Osteocyte (in vitro differentiated cells): ENCODE results near the gene ZNF275. TPM values are rescaled to one million over a fixed set of nuclear protein-coding genes. Genes with fewer than 3 reads are reported as not detected.
A peak's percentile ranks its signal among the peaks of the same experiment; 100 is the strongest.

Experiments
- DNase-seq: peaks from one replicate; pipeline ENCODE4 v3.0.0; 2021; ENCODE audit warnings: mixed read lengths; ENCODE audit not compliant: unreplicated experiment; ENCODE audit errors: extremely low spot score
- H3K27ac Mint-ChIP-seq: one replicate; pipeline ENCODE4 v1.8.0; 2021; ENCODE audit warnings: mild to moderate bottlenecking, mixed read lengths; ENCODE audit not compliant: unreplicated experiment
- H3K27me3 Mint-ChIP-seq: one replicate; pipeline ENCODE4 v1.8.0; 2021; ENCODE audit warnings: mixed read lengths; ENCODE audit not compliant: unreplicated experiment
- H3K36me3 Mint-ChIP-seq: one replicate; pipeline ENCODE4 v1.8.0; 2021; ENCODE audit warnings: mixed read lengths; ENCODE audit not compliant: unreplicated experiment
- H3K4me1 Mint-ChIP-seq: one replicate; pipeline ENCODE4 v1.8.0; 2021; ENCODE audit warnings: mixed read lengths; ENCODE audit not compliant: unreplicated experiment
- H3K4me3 Mint-ChIP-seq: one replicate; pipeline ENCODE4 v1.8.0; 2021; ENCODE audit warnings: mild to moderate bottlenecking, moderate library complexity, mixed read lengths; ENCODE audit not compliant: unreplicated experiment
- H3K9me3 Mint-ChIP-seq: one replicate; pipeline ENCODE4 v1.8.0; 2021; ENCODE audit warnings: mixed read lengths; ENCODE audit not compliant: unreplicated experiment
- total RNA-seq: library from RNA; stranded (reverse); gene quantifications from 2 replicates; pipeline ENCODE4 v1.2.1, GENCODE V29; 2021
- TF ChIP-seq, protein P1 (sequence below): fragments of 200-600 bp; sonication (generic); IDR thresholded peaks from 2 replicates; pipeline ENCODE4 v1.5.0; 2021; ENCODE audit warnings: antibody characterized with exemption, mild to moderate bottlenecking, moderate library complexity

ZNF275 gene
- total RNA-seq, 1 donor from 2014 or later: 14.6 TPM

DNA sequence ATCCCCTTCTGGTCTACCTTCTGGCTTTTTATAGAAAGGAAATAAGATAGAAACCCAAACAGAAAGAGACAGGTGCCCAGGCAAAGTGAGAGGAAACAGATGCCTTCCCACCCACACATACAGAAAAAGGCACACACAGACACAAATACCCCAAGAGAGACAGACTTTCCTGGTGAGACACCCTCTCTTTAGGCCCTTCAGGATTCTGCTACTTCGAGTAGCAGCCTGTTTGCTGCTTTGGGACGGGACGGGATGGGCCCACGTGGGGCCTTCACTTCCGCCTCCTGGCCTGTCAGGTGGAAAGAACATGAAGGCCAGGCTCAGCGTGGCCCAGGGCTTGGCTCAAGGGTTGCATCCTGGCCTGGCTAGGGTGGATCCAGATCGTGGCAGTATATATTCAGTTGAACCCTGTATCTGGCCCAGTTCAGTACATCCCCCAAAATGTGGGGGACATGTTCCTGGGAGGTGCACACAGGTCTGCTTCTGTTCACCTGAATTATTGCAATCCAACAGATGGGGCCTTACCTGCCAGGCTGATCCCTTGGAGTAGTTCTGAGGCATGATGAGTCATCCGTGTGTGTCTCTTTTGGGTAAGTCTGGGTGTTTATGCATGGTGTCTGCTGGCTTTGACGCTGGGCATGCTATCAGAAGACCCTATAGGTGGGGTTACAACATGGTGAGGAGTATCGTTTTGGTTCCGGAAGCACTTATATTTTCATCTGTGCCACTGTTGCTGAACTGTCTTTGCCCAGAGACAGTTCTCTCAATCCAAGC lies 2.4 kb downstream of the ZNF275 start:
- DNase-seq: peak; percentile 48
- peaks cover 15% of the 10 kb centered on the region for H3K36me3 Mint-ChIP-seq
- peaks cover 11% of the 10 kb centered on the region for H3K4me1 Mint-ChIP-seq
- TF ChIP-seq, protein P1, sequence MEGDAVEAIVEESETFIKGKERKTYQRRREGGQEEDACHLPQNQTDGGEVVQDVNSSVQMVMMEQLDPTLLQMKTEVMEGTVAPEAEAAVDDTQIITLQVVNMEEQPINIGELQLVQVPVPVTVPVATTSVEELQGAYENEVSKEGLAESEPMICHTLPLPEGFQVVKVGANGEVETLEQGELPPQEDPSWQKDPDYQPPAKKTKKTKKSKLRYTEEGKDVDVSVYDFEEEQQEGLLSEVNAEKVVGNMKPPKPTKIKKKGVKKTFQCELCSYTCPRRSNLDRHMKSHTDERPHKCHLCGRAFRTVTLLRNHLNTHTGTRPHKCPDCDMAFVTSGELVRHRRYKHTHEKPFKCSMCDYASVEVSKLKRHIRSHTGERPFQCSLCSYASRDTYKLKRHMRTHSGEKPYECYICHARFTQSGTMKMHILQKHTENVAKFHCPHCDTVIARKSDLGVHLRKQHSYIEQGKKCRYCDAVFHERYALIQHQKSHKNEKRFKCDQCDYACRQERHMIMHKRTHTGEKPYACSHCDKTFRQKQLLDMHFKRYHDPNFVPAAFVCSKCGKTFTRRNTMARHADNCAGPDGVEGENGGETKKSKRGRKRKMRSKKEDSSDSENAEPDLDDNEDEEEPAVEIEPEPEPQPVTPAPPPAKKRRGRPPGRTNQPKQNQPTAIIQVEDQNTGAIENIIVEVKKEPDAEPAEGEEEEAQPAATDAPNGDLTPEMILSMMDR: no peak
- H3K27ac Mint-ChIP-seq: no peak overlapping the region
- no peaks in the 10 kb centered on the region for H3K27me3 Mint-ChIP-seq
- peaks cover 9% of the 10 kb centered on the region for H3K9me3 Mint-ChIP-seq
- H3K4me3 Mint-ChIP-seq: no peak overlapping the region

DNA sequence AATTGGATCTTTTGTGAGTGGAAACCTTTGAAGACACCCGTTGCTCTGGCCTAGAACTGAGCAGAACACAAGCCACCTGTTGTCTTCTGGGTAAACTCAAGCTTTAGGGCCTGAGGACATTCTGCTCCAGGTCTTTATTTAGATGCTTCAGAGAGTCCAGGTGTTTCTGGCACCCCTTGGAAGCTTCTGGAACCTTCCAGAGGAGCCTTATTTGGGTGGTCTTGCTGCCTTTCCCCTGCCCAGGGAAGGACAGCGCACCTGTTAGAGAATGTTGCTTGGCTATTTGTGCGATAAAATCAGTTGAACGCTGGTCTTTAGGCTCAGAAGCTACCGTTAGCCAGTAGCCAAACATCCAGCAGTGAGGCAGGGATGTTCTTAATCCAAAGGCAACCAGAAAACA lies 3.0 kb downstream of the ZNF275 start:
- Mint-ChIP-seq H3K9me3 (peaks cover 16% of the 10 kb centered on the region), H3K27ac (no peak overlapping the region), H3K4me3 (no peak overlapping the region), H3K36me3 (peaks cover 20% of the 10 kb centered on the region), H3K27me3 (no peaks in the 10 kb centered on the region), H3K4me1 (peaks cover 15% of the 10 kb centered on the region)
- TF ChIP-seq, protein P1: no peak
- DNase-seq: no peak

DNA sequence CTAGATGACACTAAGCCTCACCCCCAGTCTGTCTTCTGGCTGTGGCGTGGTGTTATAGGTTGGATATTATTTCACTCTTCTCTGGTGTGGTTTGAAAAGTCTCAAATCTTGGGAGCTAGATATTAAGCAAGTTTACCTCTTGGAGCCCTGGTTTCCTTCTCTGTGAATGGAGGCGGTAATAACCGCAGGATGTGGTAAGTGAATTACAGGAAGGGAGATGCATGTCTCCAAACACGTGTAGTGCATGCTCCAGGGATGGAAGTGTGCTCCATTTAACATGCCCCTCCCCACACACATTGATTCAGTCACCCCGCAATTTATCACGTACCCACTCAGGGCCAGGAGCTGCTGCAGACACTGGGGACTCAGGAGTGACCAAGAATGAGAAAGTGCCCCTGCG lies 4.9 kb downstream of the ZNF275 start:
- H3K27ac Mint-ChIP-seq: no peak overlapping the region
- TF ChIP-seq, protein P1: no peak
- DNase-seq: peak; percentile 44
- H3K4me3 Mint-ChIP-seq: no peak overlapping the region
- H3K4me1 Mint-ChIP-seq: peaks cover 16% of the 10 kb centered on the region
- peaks cover 25% of the 10 kb centered on the region for H3K36me3 Mint-ChIP-seq
- no peaks in the 10 kb centered on the region for H3K27me3 Mint-ChIP-seq
- peaks cover 16% of the 10 kb centered on the region for H3K9me3 Mint-ChIP-seq

DNA sequence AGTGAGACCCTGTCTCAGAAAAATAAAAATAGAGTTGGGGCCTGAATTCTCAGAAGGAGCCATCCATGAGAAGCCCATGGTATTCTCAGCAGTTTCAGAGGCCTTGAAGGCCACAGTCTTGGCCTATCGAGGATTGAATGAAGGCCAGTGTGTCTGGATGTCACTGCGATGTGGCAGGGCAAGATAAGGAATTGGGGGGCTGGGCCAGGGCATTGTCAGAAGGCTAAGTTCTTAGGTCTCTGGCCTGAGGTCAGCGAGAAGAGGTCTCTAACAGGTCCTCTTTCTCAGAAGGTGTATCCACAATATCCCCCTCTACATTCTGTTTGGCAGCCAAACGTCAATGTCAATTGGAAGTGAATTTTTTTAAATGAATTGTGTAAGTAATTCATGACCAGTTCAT lies 5.7 kb downstream of the ZNF275 start:
- TF ChIP-seq, protein P1: no peak
- no peak overlapping the region for H3K4me3 Mint-ChIP-seq
- H3K27ac Mint-ChIP-seq: no peak overlapping the region
- no peaks in the 10 kb centered on the region for H3K27me3 Mint-ChIP-seq
- DNase-seq: no peak
- peaks cover 16% of the 10 kb centered on the region for H3K4me1 Mint-ChIP-seq
- peaks cover 25% of the 10 kb centered on the region for H3K36me3 Mint-ChIP-seq
- peaks cover 16% of the 10 kb centered on the region for H3K9me3 Mint-ChIP-seq

DNA sequence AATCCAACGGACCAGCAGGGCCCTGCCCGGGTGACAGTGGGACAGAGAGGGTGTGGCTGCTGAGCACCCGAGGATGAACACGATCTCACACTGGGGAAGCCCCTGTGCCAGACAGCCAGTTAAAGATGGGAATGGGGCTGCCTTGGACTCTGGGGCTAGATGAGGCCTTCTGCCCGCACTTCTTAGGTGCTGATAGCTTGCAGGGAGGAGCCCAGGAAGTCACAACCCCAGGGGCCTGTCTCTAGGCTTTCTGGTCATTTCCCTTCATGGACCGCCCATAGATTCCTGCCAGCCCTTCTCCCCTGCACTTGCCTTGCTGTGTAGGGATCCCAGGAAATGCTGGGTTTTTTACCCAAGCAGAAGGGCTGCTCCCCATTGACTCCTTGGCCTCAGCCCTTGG lies 6.2 kb downstream of the ZNF275 start:
- Mint-ChIP-seq H3K4me3 (no peak overlapping the region), H3K4me1 (peaks cover 14% of the 10 kb centered on the region), H3K9me3 (peaks cover 16% of the 10 kb centered on the region), H3K27me3 (no peaks in the 10 kb centered on the region), H3K27ac (no peak overlapping the region), H3K36me3 (peaks cover 27% of the 10 kb centered on the region)
- peak; percentile 56 for DNase-seq
- TF ChIP-seq, protein P1: no peak
